Liver (tissue), 3 donors: ENCODE measurements around the gene USP33.

Experiments
- CTCF ChIP-seq: fragments of 150-350 bp; IDR thresholded peaks from 2 replicates; pipeline ENCODE4 v1.5.1; 2017; ENCODE audit warnings: improper control_type of control experiment, low read depth, low read length; ENCODE audit not compliant: missing input control
- GABPA ChIP-seq, 2 donors: IDR thresholded peaks in 1 of 2; conservative IDR thresholded peaks in 1 of 2; 2 replicates each; pipeline ENCODE4 v1.6.1; 2016; ENCODE audit warnings: antibody characterized with exemption in 2 of 2, mild to moderate bottlenecking in 1 of 2, moderate library complexity in 1 of 2
- HNF4A ChIP-seq, 2 donors: conservative IDR thresholded peaks; 2 replicates each; pipeline ENCODE4 v1.6.1; 2016; ENCODE audit warnings: antibody characterized with exemption in 2 of 2, mild to moderate bottlenecking in 2 of 2
- HNF4G ChIP-seq: IDR thresholded peaks from 2 replicates; pipeline ENCODE4 v1.6.1; 2016; ENCODE audit warnings: antibody characterized with exemption
- JUND ChIP-seq, 2 donors: IDR thresholded peaks; 2 replicates each; pipeline ENCODE4 v1.6.1; 2016; ENCODE audit warnings: antibody characterized with exemption in 2 of 2
- RAD21 ChIP-seq, 2 donors: IDR thresholded peaks; 2 replicates each; pipeline ENCODE4 v1.6.1; 2016; ENCODE audit warnings: antibody characterized with exemption in 2 of 2, mild to moderate bottlenecking in 2 of 2
- SP1 ChIP-seq: IDR thresholded peaks from 2 replicates; pipeline ENCODE4 v1.6.1; 2018; ENCODE audit warnings: antibody characterized with exemption, mild to moderate bottlenecking
- TAF1 ChIP-seq: conservative IDR thresholded peaks from 2 replicates; pipeline ENCODE4 v1.6.1; 2016; ENCODE audit warnings: antibody characterized with exemption, mild to moderate bottlenecking
- YY1 ChIP-seq: IDR thresholded peaks from 2 replicates; pipeline ENCODE4 v1.6.1; 2016; ENCODE audit warnings: antibody characterized with exemption, mild to moderate bottlenecking
- ZBTB33 ChIP-seq: IDR thresholded peaks from 2 replicates; pipeline ENCODE4 v1.6.1; 2016; ENCODE audit warnings: antibody characterized with exemption
- TF ChIP-seq, protein P1 (sequence below): IDR thresholded peaks from 2 replicates; pipeline ENCODE4 v1.6.1; 2016; ENCODE audit warnings: antibody characterized with exemption
- TF ChIP-seq, protein P2 (sequence below): IDR thresholded peaks from 2 replicates; pipeline ENCODE4 v1.6.1; 2016; ENCODE audit warnings: antibody characterized with exemption
- TF ChIP-seq, protein P3 (sequence below): IDR thresholded peaks from 2 replicates; pipeline ENCODE4 v1.6.1; 2016; ENCODE audit warnings: antibody characterized with exemption, mild to moderate bottlenecking
- donor health status: healthy.
- donor health status: healthy.

- TF ChIP-seq TAF1: no peak
- peak; percentile 12 to 46 for TF ChIP-seq HNF4A (conservative IDR thresholded peaks at IDR 0.05)
- TF ChIP-seq, protein P1, sequence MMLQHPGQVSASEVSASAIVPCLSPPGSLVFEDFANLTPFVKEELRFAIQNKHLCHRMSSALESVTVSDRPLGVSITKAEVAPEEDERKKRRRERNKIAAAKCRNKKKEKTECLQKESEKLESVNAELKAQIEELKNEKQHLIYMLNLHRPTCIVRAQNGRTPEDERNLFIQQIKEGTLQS: no peak
- TF ChIP-seq, protein P2, sequence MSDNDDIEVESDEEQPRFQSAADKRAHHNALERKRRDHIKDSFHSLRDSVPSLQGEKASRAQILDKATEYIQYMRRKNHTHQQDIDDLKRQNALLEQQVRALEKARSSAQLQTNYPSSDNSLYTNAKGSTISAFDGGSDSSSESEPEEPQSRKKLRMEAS: no peak
- no peak for TF ChIP-seq SP1
- no peak for TF ChIP-seq RAD21 (IDR thresholded peaks at IDR 0.05)
- TF ChIP-seq, protein P3, sequence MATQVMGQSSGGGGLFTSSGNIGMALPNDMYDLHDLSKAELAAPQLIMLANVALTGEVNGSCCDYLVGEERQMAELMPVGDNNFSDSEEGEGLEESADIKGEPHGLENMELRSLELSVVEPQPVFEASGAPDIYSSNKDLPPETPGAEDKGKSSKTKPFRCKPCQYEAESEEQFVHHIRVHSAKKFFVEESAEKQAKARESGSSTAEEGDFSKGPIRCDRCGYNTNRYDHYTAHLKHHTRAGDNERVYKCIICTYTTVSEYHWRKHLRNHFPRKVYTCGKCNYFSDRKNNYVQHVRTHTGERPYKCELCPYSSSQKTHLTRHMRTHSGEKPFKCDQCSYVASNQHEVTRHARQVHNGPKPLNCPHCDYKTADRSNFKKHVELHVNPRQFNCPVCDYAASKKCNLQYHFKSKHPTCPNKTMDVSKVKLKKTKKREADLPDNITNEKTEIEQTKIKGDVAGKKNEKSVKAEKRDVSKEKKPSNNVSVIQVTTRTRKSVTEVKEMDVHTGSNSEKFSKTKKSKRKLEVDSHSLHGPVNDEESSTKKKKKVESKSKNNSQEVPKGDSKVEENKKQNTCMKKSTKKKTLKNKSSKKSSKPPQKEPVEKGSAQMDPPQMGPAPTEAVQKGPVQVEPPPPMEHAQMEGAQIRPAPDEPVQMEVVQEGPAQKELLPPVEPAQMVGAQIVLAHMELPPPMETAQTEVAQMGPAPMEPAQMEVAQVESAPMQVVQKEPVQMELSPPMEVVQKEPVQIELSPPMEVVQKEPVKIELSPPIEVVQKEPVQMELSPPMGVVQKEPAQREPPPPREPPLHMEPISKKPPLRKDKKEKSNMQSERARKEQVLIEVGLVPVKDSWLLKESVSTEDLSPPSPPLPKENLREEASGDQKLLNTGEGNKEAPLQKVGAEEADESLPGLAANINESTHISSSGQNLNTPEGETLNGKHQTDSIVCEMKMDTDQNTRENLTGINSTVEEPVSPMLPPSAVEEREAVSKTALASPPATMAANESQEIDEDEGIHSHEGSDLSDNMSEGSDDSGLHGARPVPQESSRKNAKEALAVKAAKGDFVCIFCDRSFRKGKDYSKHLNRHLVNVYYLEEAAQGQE: no peak
- TF ChIP-seq CTCF: no peak
- no peak for TF ChIP-seq GABPA (IDR thresholded peaks at IDR 0.05 in 1 of 2, conservative IDR thresholded peaks at IDR 0.05 in 1 of 2)
- no peak for TF ChIP-seq JUND (IDR thresholded peaks at IDR 0.05)
- no peak for TF ChIP-seq ZBTB33
- no peak for TF ChIP-seq YY1
- no peak for TF ChIP-seq HNF4G
Observed at GRCh38 chr1:77655431-77655974, 104.1 kb downstream of the USP33 start.
